H1 (cell line): ENCODE measurements around the gene MSI1.

Experiments
- CBX5 ChIP-seq: fragments of 300-800, 300-1000 bp; sonication (generic); IDR thresholded peaks from 2 replicates; pipeline ENCODE4 v1.7.1; 2016; ENCODE audit warnings: antibody characterized with exemption, low read length, low read depth
- CHD2 ChIP-seq: IDR thresholded peaks from 2 replicates; pipeline ENCODE4 v1.6.1; 2012; ENCODE audit warnings: low read length, improper control_type of control experiment
- CREB1 ChIP-seq: IDR thresholded peaks from 2 replicates; pipeline ENCODE4 v1.6.1; 2012; ENCODE audit warnings: inconsistent platforms
- CTCF ChIP-seq, 3 experiments: IDR thresholded peaks; 1 replicate in 2 of 3; 2 replicates in 1 of 3; pipeline versions ENCODE4 v1.5.1 to v1.6.1; 2011; ENCODE audit warnings: low read length in 3 of 3, mild to moderate bottlenecking in 3 of 3, inconsistent platforms in 2 of 3, low read depth in 1 of 3, moderate library complexity in 1 of 3; ENCODE audit not compliant: insufficient read depth in 1 of 3; ENCODE audit errors: control extremely low read depth in 1 of 3
- EGR1 ChIP-seq: IDR thresholded peaks from 2 replicates; pipeline ENCODE4 v1.6.1; 2011; ENCODE audit warnings: low read depth, low read length, borderline replicate concordance
- EP300 ChIP-seq, 2 experiments: IDR thresholded peaks; 1 replicate in 1 of 2; 2 replicates in 1 of 2; pipeline ENCODE4 v1.6.1; 2011 to 2012; ENCODE audit warnings: low read depth in 2 of 2, low read length in 2 of 2, mild to moderate bottlenecking in 2 of 2, borderline replicate concordance in 1 of 2, inconsistent platforms in 1 of 2, moderate library complexity in 1 of 2
- EZH2 ChIP-seq: fragments of 200-600 bp; sonication (generic); IDR thresholded peaks from 2 replicates; pipeline ENCODE4 v1.7.1; 2012; ENCODE audit warnings: low read depth, mild to moderate bottlenecking, moderate library complexity, low read length, inconsistent platforms; ENCODE audit not compliant: severe bottlenecking
- GABPA ChIP-seq: IDR thresholded peaks from 2 replicates; pipeline ENCODE4 v1.6.1; 2011; ENCODE audit warnings: mild to moderate bottlenecking, low read length, moderate library complexity, borderline replicate concordance; ENCODE audit not compliant: insufficient read depth
- POLR2A ChIP-seq, 2 experiments: IDR thresholded peaks; 1 replicate in 1 of 2; 2 replicates in 1 of 2; pipeline ENCODE4 v1.6.1; 2011; ENCODE audit warnings: low read depth in 2 of 2, low read length in 2 of 2, mild to moderate bottlenecking in 2 of 2; ENCODE audit errors: control extremely low read depth in 1 of 2
- USF2 ChIP-seq: IDR thresholded peaks from 2 replicates; pipeline ENCODE4 v1.6.1; 2011; ENCODE audit warnings: low read length, improper control_type of control experiment

DNA sequence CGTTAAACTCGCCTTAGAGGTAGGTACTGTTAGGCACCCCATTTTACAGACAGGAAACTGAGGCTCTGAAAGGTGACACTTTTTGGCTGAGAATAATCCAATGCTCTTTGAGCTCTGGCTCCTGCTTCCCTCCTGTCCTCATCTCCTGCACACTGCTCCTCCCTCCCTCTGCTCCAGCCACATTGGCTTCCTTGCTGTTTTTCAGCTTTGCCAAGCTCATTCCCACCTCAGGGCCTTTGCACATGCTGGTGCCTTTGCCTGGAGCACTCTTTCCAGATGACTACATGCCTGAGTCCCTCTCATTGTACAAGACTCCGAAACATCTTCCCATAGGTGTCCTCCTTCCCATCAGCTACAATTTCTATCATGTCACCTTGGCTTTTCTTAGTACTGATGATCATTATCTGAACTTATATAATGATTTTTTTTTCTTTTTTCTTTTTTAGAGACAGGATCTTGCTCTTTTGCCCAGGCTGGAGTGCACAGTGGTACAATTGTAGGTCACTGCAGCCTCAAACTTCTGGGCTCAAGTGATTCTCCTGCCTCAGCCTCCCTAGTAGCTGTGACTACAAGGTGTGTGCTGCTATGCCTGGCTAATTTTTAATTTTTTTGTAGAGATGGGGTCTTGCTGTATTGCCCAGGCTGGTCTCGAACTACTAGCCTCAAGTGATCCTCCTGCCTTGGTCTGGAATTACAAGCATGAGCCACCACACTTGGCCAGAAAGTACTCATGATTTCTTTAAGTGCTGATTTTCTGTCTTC is 15.2 kb downstream of the MSI1 start:
- TF ChIP-seq CTCF (IDR thresholded peaks at IDR 0.05; ENCODE audit: control extremely low read depth in 1 of 3, insufficient read depth in 1 of 3, low read depth in 1 of 3, low read length in 3 of 3) = no peak
- no peak for TF ChIP-seq EZH2
- TF ChIP-seq CREB1 = no peak
- 0 out of 3 replicates have a peak, but pooled peaks of 1 of the 2 experiments have one; percentile 6 for TF ChIP-seq POLR2A (IDR thresholded peaks at IDR 0.05; ENCODE audit: control extremely low read depth in 1 of 2, low read depth in 2 of 2, low read length in 2 of 2)
- TF ChIP-seq CBX5 = no peak
- no peak for TF ChIP-seq EP300 (IDR thresholded peaks at IDR 0.05; ENCODE audit: borderline replicate concordance in 1 of 2, low read depth in 2 of 2, low read length in 2 of 2)
- TF ChIP-seq GABPA = no peak
- TF ChIP-seq USF2 = no peak
- no peak for TF ChIP-seq EGR1
- no peak for TF ChIP-seq CHD2
